ENCODE results near the gene CD72. TPM values are rescaled to one million over a fixed set of nuclear protein-coding genes. Genes with fewer than 3 reads are reported as not detected.
"Not testable (repeated sequence)": the region's sequence is repeated elsewhere in the genome, so short reads cannot be mapped to it uniquely, and the experiment has no call there.

CD72 gene
- total RNA-seq, 6 experiments from 2014 or later = 0.37 to 0.87 (median 0.49) TPM

- Mint-ChIP-seq H3K4me3 (no peak overlapping the region), H3K4me1 (ENCODE audit: low read depth) (no peaks in the 10 kb centered on the region), H3K9me3 (no peaks in the 10 kb centered on the region), H3K27ac (no peak overlapping the region), H3K27me3 (ENCODE audit: insufficient read depth) (peaks cover 32% of the 10 kb centered on the region), H3K36me3 (ENCODE audit: low read depth) (no peaks in the 10 kb centered on the region; the same call in 1 of the 2 replicates)
- TF ChIP-seq, protein P1, sequence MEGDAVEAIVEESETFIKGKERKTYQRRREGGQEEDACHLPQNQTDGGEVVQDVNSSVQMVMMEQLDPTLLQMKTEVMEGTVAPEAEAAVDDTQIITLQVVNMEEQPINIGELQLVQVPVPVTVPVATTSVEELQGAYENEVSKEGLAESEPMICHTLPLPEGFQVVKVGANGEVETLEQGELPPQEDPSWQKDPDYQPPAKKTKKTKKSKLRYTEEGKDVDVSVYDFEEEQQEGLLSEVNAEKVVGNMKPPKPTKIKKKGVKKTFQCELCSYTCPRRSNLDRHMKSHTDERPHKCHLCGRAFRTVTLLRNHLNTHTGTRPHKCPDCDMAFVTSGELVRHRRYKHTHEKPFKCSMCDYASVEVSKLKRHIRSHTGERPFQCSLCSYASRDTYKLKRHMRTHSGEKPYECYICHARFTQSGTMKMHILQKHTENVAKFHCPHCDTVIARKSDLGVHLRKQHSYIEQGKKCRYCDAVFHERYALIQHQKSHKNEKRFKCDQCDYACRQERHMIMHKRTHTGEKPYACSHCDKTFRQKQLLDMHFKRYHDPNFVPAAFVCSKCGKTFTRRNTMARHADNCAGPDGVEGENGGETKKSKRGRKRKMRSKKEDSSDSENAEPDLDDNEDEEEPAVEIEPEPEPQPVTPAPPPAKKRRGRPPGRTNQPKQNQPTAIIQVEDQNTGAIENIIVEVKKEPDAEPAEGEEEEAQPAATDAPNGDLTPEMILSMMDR (IDR thresholded peaks at IDR 0.05) = no peak
- DNase-seq = no peak
These were observed 5.4 kb downstream of the CD72 start for GRCh38 chr9:35612843-35613242.

DNA sequence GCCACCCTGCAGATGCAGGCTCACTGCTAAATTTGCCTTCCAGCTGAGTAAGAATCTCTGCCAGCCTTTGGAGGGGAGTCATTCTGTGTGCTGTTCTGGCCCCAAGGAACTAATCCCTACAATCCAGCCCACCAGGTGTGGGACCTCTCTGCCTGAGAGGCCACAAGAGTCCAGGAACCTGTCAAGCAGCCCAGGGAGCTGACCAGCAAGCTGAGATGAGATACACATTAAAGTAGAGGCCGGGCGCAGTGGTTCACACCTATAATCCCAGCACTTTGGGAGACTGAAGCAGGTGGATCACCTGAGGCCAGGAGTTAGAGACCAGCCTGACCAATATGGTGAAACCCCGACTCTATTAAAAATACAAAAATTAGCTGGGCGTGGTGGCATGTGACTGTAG, 6.1 kb downstream of the CD72 start:
- not testable (repeated sequence) for DNase-seq; H3K36me3 Mint-ChIP-seq (ENCODE audit: low read depth); H3K4me1 Mint-ChIP-seq (ENCODE audit: low read depth); H3K4me3 Mint-ChIP-seq; H3K27ac Mint-ChIP-seq; H3K9me3 Mint-ChIP-seq
- peaks cover 27% of the 10 kb centered on the region for H3K27me3 Mint-ChIP-seq (ENCODE audit: insufficient read depth)

GRCh38 chr9:35611230-35611797, 6.9 kb downstream of the CD72 start:
- no peaks in the 10 kb centered on the region for H3K9me3 Mint-ChIP-seq
- H3K4me3 Mint-ChIP-seq = no peak overlapping the region
- TF ChIP-seq, protein P1 (IDR thresholded peaks at IDR 0.05) = peak; percentile 76
- no peak overlapping the region for H3K27ac Mint-ChIP-seq
- H3K27me3 Mint-ChIP-seq (ENCODE audit: insufficient read depth) = peaks cover 21% of the 10 kb centered on the region
- peaks cover 4% of the 10 kb centered on the region for H3K36me3 Mint-ChIP-seq (ENCODE audit: low read depth)
- H3K4me1 Mint-ChIP-seq (ENCODE audit: low read depth) = peaks cover 7% of the 10 kb centered on the region
- DNase-seq = no peak

DNA sequence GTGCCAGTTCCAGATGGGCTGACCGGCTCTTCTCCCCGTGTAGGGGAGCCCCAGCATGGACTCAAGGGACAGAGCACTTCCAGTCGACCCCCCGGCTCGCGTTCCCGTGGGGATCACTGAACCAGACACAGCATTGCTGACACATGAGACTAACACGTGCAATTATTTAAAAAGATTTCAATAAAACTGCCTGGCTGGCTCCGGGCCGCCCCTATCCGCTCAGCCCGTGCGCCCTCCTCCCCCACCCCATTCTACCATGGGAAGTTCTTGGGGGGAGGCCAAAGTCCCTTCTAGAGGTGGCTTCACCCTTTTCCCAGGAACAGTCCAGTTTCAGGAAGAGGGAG, 8.4 kb downstream of the CD72 start:
- TF ChIP-seq, protein P1 (IDR thresholded peaks at IDR 0.05) = no peak
- Mint-ChIP-seq H3K27ac (no peak overlapping the region), H3K4me1 (ENCODE audit: low read depth) (peaks cover 7% of the 10 kb centered on the region), H3K4me3 (no peak overlapping the region), H3K36me3 (ENCODE audit: low read depth) (peaks cover 4% of the 10 kb centered on the region; the same call in 1 of the 2 replicates), H3K9me3 (no peaks in the 10 kb centered on the region), H3K27me3 (ENCODE audit: insufficient read depth) (peaks cover 11% of the 10 kb centered on the region)
- no peak for DNase-seq

DNA sequence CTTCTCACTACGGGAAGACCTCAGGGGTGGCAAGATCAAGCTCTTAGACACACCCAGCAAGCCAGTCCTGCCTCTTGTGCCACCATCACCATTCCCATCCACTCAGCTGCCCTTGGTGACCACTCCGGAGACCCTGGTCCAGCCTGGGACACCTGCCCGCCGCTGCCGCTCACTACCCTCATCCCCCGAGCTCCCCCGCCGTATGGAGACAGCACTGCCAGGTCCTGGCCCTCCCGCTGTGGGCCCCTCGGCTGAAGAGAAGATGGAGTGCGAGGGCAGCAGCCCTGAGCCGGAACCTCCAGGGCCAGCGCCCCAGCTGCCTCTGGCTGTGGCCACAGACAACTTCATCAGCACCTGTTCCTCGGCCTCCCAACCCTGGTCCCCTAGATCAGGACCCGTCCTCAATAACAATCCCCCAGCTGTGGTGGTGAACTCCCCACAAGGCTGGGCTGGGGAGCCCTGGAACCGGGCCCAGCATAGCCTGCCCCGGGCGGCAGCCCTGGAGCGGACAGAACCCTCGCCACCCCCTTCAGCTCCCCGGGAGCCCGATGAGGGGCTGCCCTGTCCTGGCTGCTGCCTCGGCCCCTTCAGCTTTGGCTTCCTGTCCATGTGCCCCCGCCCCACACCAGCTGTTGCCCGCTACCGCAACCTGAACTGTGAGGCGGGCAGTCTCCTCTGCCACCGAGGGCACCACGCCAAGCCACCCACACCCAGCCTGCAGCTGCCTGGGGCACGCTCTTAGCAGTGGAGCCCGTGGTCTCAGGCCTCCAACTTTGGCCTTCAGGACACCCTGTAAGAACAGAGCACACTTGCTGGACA, 9.0 kb downstream of the CD72 start:
- TF ChIP-seq, protein P1 (IDR thresholded peaks at IDR 0.05) = no peak
- no peak for DNase-seq
- Mint-ChIP-seq H3K4me3 (no peak overlapping the region), H3K4me1 (ENCODE audit: low read depth) (peaks cover 13% of the 10 kb centered on the region), H3K27me3 (ENCODE audit: insufficient read depth) (peaks cover 5% of the 10 kb centered on the region), H3K36me3 (ENCODE audit: low read depth) (peaks cover 4% of the 10 kb centered on the region; the same call in 1 of the 2 replicates), H3K9me3 (no peaks in the 10 kb centered on the region), H3K27ac (no peak overlapping the region)

DNA sequence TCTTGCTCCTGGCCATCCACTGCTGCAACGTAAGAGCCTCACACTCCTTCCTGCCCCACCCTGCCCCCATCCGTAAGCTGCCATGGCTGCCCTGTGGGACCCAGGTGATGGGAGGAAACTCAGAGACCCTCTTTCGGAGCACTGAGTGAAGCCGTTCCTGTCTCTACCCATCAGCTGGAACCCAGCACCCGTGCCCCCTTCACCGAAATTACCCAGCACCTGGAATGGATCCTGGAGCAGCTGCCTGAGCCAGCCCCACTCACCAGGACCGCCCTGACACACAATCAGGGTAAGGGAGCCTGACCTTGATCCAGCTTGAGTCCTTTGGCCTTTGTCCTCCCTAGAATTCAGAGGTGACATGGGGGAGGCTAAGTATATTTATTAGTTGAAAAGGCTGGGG, 10.0 kb downstream of the CD72 start:
- Mint-ChIP-seq H3K4me1 (ENCODE audit: low read depth) (peaks cover 23% of the 10 kb centered on the region), H3K27ac (no peak overlapping the region), H3K9me3 (no peaks in the 10 kb centered on the region), H3K27me3 (ENCODE audit: insufficient read depth) (peaks cover 1% of the 10 kb centered on the region), H3K4me3 (no peak overlapping the region), H3K36me3 (ENCODE audit: low read depth) (peaks cover 4% of the 10 kb centered on the region; the same call in 1 of the 2 replicates)
- no peak for DNase-seq
- TF ChIP-seq, protein P1 (IDR thresholded peaks at IDR 0.05) = no peak
